ENCODE results near the gene PPIL3.

- no peak for TF ChIP-seq EZH2 (IDR thresholded peaks at IDR 0.05; ENCODE audit: insufficient read depth, poor library complexity, severe bottlenecking)
- TF ChIP-seq EZH2phosphoT487 (IDR thresholded peaks at IDR 0.05; ENCODE audit: insufficient read depth, low read depth) = no peak
Measured at GRCh38 chr2:200862532-200863000, 26.3 kb downstream of the PPIL3 start.
